K562 (cell line): Measurements from ENCODE around the gene SOCS6. TPM values are rescaled to one million over a fixed set of nuclear protein-coding genes. Genes with fewer than 3 reads are reported as not detected.

Experiments
- CBFA2T2 ChIP-seq: fragments of 450-650 bp; conservative IDR thresholded peaks from 2 replicates; pipeline ENCODE4 v1.6.1; 2017; ENCODE audit warnings: mild to moderate bottlenecking
- CXXC5 ChIP-seq: fragments of 250-450 bp; sonication (Bioruptor Pico); IDR thresholded peaks from 2 replicates; pipeline ENCODE4 v1.8.0; 2022; ENCODE audit warnings: inconsistent platforms, mild to moderate bottlenecking, moderate library complexity
- ESRRB ChIP-seq: fragments of 250-450 bp; sonication (Bioruptor Pico); IDR thresholded peaks from 2 replicates; pipeline ENCODE4 v1.5.0; 2020; ENCODE audit warnings: mild to moderate bottlenecking, moderate library complexity, borderline replicate concordance
- HCFC1 ChIP-seq: IDR thresholded peaks from 2 replicates; pipeline ENCODE4 v1.6.1; 2012; ENCODE audit warnings: low read depth, low read length, improper control_type of control experiment
- MCM7 ChIP-seq, 2 experiments: fragments of 450-650 bp; IDR thresholded peaks; 2 replicates each; pipeline ENCODE4 v1.6.1; 2016 to 2018
- NBN ChIP-seq: fragments of 450-650 bp; IDR thresholded peaks from 2 replicates; pipeline ENCODE4 v1.6.1; 2016; ENCODE audit warnings: low read depth, mild to moderate bottlenecking
- NUFIP1 ChIP-seq: fragments of 450-650 bp; IDR thresholded peaks from 2 replicates; pipeline ENCODE4 v1.6.1; 2018; ENCODE audit not compliant: partially characterized antibody
- POU5F1 ChIP-seq: fragments of 150-350 bp; IDR thresholded peaks from 2 replicates; pipeline ENCODE4 v1.6.1; 2014; ENCODE audit warnings: borderline replicate concordance, low read length, low read depth, mild to moderate bottlenecking; ENCODE audit not compliant: partially characterized antibody
- RBBP5 ChIP-seq: fragments of 200-600 bp; sonication (generic); IDR thresholded peaks from 2 replicates; pipeline ENCODE4 v1.6.1; 2012; ENCODE audit warnings: borderline replicate concordance, mild to moderate bottlenecking, low read length, control low read depth, inconsistent platforms; ENCODE audit not compliant: insufficient read depth, poor library complexity, severe bottlenecking
- RCOR1 ChIP-seq, 2 experiments: IDR thresholded peaks; 2 replicates each; pipeline ENCODE4 v1.6.1; 2012; ENCODE audit warnings: low read depth in 2 of 2, low read length in 2 of 2, borderline replicate concordance in 1 of 2, improper control_type of control experiment in 1 of 2
- SMARCA4 ChIP-seq: fragments of 450-650 bp; IDR thresholded peaks from 2 replicates; pipeline ENCODE4 v1.6.1; 2016
- SRSF3 ChIP-seq: fragments of 200-400 bp; formaldehyde crosslinking; IDR thresholded peaks from 2 replicates; pipeline ENCODE4 v1.6.1; 2016; ENCODE audit warnings: mild to moderate bottlenecking, low read length, moderate library complexity; ENCODE audit not compliant: insufficient read depth
- TEAD4 ChIP-seq, 2 experiments: sonication (generic) in 1 of 2; formaldehyde crosslinking in 1 of 2; IDR thresholded peaks; 2 replicates each; pipeline versions ENCODE4 v1.6.1 to v1.8.0; 2012 to 2022; ENCODE audit warnings: borderline replicate concordance in 1 of 2, inconsistent platforms in 1 of 2, low read length in 1 of 2, mild to moderate bottlenecking in 1 of 2, missing genetic modification reagents in 1 of 2
- YY1 ChIP-seq, 3 experiments: IDR thresholded peaks; 2 replicates each; pipeline ENCODE4 v1.6.1; 2011; ENCODE audit warnings: low read length in 2 of 3, mild to moderate bottlenecking in 2 of 3, moderate library complexity in 2 of 3, borderline replicate concordance in 1 of 3, control low read depth in 1 of 3, low read depth in 1 of 3; ENCODE audit not compliant: insufficient read depth in 3 of 3, insufficient replicate concordance in 2 of 3, control insufficient read depth in 1 of 3, insufficient read length in 1 of 3; ENCODE audit errors: extremely low read depth in 1 of 3
- ZC3H8 ChIP-seq: fragments of 450-650 bp; IDR thresholded peaks from 2 replicates; pipeline ENCODE4 v1.6.1; 2017
- ZNF143 ChIP-seq: sonication (generic); formaldehyde crosslinking; IDR thresholded peaks from 2 replicates; pipeline ENCODE4 v1.9.0; 2022; ENCODE audit warnings: mild to moderate bottlenecking, missing genetic modification reagents
- ZNF644 ChIP-seq: fragments of 200-800 bp; sonication (Bioruptor generic); IDR thresholded peaks from 2 replicates; pipeline ENCODE4 v1.6.1; 2016; ENCODE audit warnings: low read depth, missing genetic modification characterization, missing compliant biosample characterization
- polyA plus RNA-seq, 8 experiments: library from polyadenylated mRNA; depleted of rRNA in 4 of 8; stranded (reverse) in 5 of 8; unstranded in 3 of 8; fragments of >200 nt; fragmentation: Nextera tagmentation in 2 of 8; fragmentation: Illumina TruSeq in 1 of 8; extraction: Ambion mirVana in 2 of 8; extraction: Trizol in 1 of 8; gene quantifications; 2 replicates each; pipeline versions ENCODE4 v1.2.1 to v1.2.3, GENCODE V29; 2011 to 2014; ENCODE audit warnings: inconsistent platforms in 1 of 8, missing spikeins in 1 of 8
- total RNA-seq, 7 experiments: library from RNA; depleted of rRNA in 6 of 7; stranded (reverse); fragments of >200 nt in 6 of 7; fragmentation: Illumina TruSeq in 2 of 7; extraction: Trizol in 2 of 7; gene quantifications; 2 replicates each; pipeline versions ENCODE4 v1.2.1 to v1.2.3, GENCODE V29; 2011 to 2021; ENCODE audit warnings: low replicate concordance in 1 of 7
- TF ChIP-seq, protein P1 (sequence below): sonication (generic); formaldehyde crosslinking; IDR thresholded peaks from 2 replicates; pipeline ENCODE4 v1.8.0; 2023; ENCODE audit warnings: missing genetic modification reagents, mild to moderate bottlenecking, borderline replicate concordance
- TF ChIP-seq, protein P2 (sequence below): sonication (generic); formaldehyde crosslinking; IDR thresholded peaks from 2 replicates; pipeline ENCODE4 v1.4.0; 2020; ENCODE audit warnings: mild to moderate bottlenecking, missing genetic modification reagents

SOCS6 gene
- total and polyA plus RNA-seq, 9 of the 15 experiments (the other 6 are each of a cell fraction or from before 2014, with no cell fraction given), result 2.5 to 7.1 (median 5.6) TPM

DNA sequence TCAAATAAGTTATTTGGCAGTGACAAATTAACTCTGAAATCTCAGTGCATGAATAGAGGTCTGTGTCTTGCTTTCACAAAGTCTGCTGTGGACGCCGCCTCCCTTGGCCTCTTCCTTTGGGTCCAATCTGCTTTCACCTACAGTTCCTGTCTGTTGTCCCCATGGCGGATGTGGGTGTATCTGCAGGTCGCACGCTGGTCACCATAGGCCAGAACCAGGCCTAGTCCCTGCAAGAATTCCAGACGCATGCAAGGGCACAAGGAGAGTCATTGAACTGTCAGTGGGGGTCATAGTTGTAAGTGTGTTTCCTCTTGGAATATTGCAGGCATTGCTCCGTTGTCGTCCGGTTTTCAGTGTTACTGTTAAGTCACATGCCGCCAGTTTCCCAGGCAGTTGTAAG, 7.4 kb downstream of the SOCS6 start (continued):
- TF ChIP-seq POU5F1 (no peak), ZC3H8 (no peak), RCOR1 (IDR thresholded peaks at IDR 0.05; ENCODE audit: borderline replicate concordance in 1 of 2, low read depth in 2 of 2, low read length in 2 of 2) (no peak), HCFC1 (no peak), ZNF644 (no peak), TEAD4 (IDR thresholded peaks at IDR 0.05; ENCODE audit: low read length) (0 out of 2 replicates have a peak, but pooled peaks have one; percentile 17), TEAD4 (CRISPR knock-in tag; IDR thresholded peaks at IDR 0.05; ENCODE audit: borderline replicate concordance) (no peak), SRSF3 (no peak), RBBP5 (no peak), NUFIP1 (no peak), CXXC5 (0 out of 2 replicates have a peak, but pooled peaks have one; percentile 21), YY1 (IDR thresholded peaks at IDR 0.05; ENCODE audit: borderline replicate concordance in 1 of 3, control insufficient read depth in 1 of 3, extremely low read depth in 1 of 3, insufficient read depth in 3 of 3, insufficient read length in 1 of 3, insufficient replicate concordance in 2 of 3, low read depth in 1 of 3, low read length in 2 of 3) (peak in 1 of 3 experiments; percentile 73), ESRRB (CRISPR knock-in tag) (no peak), NBN (no peak), CBFA2T2 (0 out of 2 replicates have a peak, but pooled peaks have one; percentile 12), SMARCA4 (peak; percentile 40; the same call in 1 of the 2 replicates), MCM7 (IDR thresholded peaks at IDR 0.05) (no peak), ZNF143 (CRISPR knock-in tag) (no peak)
- TF ChIP-seq, protein P1, sequence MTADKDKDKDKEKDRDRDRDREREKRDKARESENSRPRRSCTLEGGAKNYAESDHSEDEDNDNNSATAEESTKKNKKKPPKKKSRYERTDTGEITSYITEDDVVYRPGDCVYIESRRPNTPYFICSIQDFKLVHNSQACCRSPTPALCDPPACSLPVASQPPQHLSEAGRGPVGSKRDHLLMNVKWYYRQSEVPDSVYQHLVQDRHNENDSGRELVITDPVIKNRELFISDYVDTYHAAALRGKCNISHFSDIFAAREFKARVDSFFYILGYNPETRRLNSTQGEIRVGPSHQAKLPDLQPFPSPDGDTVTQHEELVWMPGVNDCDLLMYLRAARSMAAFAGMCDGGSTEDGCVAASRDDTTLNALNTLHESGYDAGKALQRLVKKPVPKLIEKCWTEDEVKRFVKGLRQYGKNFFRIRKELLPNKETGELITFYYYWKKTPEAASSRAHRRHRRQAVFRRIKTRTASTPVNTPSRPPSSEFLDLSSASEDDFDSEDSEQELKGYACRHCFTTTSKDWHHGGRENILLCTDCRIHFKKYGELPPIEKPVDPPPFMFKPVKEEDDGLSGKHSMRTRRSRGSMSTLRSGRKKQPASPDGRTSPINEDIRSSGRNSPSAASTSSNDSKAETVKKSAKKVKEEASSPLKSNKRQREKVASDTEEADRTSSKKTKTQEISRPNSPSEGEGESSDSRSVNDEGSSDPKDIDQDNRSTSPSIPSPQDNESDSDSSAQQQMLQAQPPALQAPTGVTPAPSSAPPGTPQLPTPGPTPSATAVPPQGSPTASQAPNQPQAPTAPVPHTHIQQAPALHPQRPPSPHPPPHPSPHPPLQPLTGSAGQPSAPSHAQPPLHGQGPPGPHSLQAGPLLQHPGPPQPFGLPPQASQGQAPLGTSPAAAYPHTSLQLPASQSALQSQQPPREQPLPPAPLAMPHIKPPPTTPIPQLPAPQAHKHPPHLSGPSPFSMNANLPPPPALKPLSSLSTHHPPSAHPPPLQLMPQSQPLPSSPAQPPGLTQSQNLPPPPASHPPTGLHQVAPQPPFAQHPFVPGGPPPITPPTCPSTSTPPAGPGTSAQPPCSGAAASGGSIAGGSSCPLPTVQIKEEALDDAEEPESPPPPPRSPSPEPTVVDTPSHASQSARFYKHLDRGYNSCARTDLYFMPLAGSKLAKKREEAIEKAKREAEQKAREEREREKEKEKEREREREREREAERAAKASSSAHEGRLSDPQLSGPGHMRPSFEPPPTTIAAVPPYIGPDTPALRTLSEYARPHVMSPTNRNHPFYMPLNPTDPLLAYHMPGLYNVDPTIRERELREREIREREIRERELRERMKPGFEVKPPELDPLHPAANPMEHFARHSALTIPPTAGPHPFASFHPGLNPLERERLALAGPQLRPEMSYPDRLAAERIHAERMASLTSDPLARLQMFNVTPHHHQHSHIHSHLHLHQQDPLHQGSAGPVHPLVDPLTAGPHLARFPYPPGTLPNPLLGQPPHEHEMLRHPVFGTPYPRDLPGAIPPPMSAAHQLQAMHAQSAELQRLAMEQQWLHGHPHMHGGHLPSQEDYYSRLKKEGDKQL (CRISPR knock-in tag), result no peak
- TF ChIP-seq, protein P2, sequence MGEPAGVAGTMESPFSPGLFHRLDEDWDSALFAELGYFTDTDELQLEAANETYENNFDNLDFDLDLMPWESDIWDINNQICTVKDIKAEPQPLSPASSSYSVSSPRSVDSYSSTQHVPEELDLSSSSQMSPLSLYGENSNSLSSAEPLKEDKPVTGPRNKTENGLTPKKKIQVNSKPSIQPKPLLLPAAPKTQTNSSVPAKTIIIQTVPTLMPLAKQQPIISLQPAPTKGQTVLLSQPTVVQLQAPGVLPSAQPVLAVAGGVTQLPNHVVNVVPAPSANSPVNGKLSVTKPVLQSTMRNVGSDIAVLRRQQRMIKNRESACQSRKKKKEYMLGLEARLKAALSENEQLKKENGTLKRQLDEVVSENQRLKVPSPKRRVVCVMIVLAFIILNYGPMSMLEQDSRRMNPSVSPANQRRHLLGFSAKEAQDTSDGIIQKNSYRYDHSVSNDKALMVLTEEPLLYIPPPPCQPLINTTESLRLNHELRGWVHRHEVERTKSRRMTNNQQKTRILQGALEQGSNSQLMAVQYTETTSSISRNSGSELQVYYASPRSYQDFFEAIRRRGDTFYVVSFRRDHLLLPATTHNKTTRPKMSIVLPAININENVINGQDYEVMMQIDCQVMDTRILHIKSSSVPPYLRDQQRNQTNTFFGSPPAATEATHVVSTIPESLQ, result no peak
